ENCODE data around the gene APBB3. TPM values are rescaled to one million over a fixed set of nuclear protein-coding genes. Genes with fewer than 3 reads are reported as not detected.
A peak's percentile ranks its signal among the peaks of the same experiment; 100 is the strongest.

Gene APBB3
- total RNA-seq, 6 donors from 2014 or later, result 14.1 to 127 (median 28.4) TPM

DNA sequence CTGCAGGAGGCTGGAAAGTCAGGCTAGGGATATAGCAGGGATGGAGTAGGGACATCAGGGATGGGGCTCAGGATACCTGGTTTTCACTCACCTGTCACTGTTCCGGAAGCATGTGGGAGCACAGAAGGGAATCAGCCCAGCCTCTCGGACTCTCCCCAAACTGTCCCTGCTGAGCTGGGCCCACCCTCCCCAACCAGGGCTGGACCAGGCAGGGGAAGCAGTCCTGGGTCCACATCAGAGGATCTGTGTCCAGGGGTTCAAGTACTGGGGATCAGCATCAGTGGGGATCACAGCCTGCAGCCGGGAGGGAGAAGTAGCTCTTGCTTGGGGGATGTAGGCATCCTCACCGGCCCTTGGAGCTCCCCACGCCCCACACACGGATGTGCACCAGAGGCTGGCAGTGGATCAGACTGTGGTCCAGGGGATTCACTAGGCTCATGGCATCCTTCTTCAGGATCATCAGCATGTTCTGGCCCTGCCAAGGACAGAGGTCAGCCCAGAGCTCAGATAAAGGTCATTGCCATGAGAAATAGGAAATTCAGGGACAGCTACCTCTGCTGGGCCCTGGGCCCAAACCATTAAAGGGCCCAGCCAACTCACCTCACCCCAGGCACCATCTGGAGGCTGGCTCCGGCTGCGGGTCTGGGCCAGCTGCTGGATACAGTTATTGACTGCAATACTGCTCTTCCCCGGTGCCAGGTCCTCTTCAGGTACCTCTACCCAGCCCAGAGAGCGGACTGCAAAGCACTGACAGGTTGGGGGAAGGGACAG, 2.5 kb downstream of the APBB3 start:
- ATAC-seq (ENCODE audit: low FRiP score in 2 of 2) (no peak), DNase-seq (peak in 1 of 2 donors; percentile 55)
- no peak overlapping the region for H3K27ac ChIP-seq
- no peaks in the 10 kb centered on the region for H3K27me3 ChIP-seq
- TF ChIP-seq, protein P1, sequence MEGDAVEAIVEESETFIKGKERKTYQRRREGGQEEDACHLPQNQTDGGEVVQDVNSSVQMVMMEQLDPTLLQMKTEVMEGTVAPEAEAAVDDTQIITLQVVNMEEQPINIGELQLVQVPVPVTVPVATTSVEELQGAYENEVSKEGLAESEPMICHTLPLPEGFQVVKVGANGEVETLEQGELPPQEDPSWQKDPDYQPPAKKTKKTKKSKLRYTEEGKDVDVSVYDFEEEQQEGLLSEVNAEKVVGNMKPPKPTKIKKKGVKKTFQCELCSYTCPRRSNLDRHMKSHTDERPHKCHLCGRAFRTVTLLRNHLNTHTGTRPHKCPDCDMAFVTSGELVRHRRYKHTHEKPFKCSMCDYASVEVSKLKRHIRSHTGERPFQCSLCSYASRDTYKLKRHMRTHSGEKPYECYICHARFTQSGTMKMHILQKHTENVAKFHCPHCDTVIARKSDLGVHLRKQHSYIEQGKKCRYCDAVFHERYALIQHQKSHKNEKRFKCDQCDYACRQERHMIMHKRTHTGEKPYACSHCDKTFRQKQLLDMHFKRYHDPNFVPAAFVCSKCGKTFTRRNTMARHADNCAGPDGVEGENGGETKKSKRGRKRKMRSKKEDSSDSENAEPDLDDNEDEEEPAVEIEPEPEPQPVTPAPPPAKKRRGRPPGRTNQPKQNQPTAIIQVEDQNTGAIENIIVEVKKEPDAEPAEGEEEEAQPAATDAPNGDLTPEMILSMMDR (IDR thresholded peaks at IDR 0.05), result no peak
- TF ChIP-seq POLR2AphosphoS5 (IDR thresholded peaks at IDR 0.05) (no peak), POLR2A (IDR thresholded peaks at IDR 0.05) (no peak), EP300 (IDR thresholded peaks at IDR 0.05) (no peak)
- no peaks in the 10 kb centered on the region for H3K9me3 ChIP-seq
- no peak overlapping the region for H3K4me3 ChIP-seq
- H3K4me1 ChIP-seq, result peaks cover 32 to 46% (median 41%) of the 10 kb centered on the region in 4 donors
- H3K36me3 ChIP-seq, result peaks cover 0 to 19% (median 6%) of the 10 kb centered on the region in 4 donors
- 99 to 100% methylated on average over 4 to 10 of the region's 10 CpGs for WGBS, 2 donors

DNA sequence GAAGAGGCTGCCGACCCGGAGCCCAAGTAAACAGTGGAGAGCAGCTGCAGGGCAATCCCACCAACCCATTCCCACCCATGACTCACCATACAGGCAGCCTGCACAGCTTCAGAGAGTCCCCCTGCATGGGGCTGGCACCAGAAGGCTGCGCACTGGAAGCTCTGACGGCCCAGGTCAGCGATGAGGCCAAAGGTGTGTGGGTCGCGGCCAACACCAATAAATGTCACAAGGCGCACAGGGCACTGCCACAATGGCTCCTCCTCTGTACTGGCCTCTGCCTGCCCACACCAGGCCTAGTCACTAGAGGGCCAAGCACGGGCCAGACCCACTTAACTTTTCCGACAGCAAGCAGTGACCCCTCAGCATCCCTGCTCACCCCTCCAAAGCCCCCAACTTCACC, 4.2 kb downstream of the APBB3 start:
- no peak overlapping the region for H3K4me3 ChIP-seq
- no peaks in the 10 kb centered on the region for H3K27me3 ChIP-seq
- no peaks in the 10 kb centered on the region for H3K9me3 ChIP-seq
- no peak for TF ChIP-seq EP300 (IDR thresholded peaks at IDR 0.05)
- no peak for TF ChIP-seq POLR2AphosphoS5 (IDR thresholded peaks at IDR 0.05)
- TF ChIP-seq, protein P1 (IDR thresholded peaks at IDR 0.05), result no peak
- no peak for TF ChIP-seq POLR2A (IDR thresholded peaks at IDR 0.05)
- WGBS, 2 donors, result 92 to 100% methylated on average over 3 to 10 of the region's 10 CpGs
- DNase-seq, result no peak
- no peak for ATAC-seq (ENCODE audit: low FRiP score in 2 of 2)
- H3K36me3 ChIP-seq, result peaks cover 0 to 13% (median 1%) of the 10 kb centered on the region in 4 donors
- H3K4me1 ChIP-seq, result peaks cover 30 to 43% (median 37%) of the 10 kb centered on the region in 4 donors
- H3K27ac ChIP-seq, result no peak overlapping the region

DNA sequence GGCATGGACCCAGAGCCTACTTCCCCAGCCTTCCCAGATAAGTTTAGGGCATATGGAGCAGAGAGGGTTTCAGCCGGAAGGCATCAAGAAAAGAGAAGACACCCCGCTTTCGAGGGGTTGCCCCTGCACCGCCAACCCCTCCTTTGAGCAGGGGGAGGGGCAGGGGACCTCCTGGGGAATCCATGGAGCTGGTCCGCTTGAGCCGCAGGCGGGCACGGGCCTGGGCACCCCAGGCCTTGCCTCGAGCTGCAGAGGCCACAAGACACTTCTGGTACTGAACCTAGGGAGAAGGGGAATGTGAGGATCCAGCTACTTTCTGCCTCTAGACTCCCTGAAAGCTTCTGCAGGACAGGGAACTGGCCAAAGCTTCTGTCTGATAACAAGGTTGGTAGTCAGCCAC, 5.9 kb downstream of the APBB3 start:
- DNase-seq (peak in 1 of 2 donors; percentile 68), ATAC-seq (ENCODE audit: low FRiP score in 2 of 2) (no peak)
- H3K36me3 ChIP-seq, result peaks cover 0 to 16% (median 1%) of the 10 kb centered on the region in 4 donors
- no peak overlapping the region for H3K4me3 ChIP-seq
- WGBS, 2 donors, result 97 to 98% methylated on average over 4 to 9 of the region's 9 CpGs
- H3K4me1 ChIP-seq, result peaks cover 28 to 46% (median 39%) of the 10 kb centered on the region in 4 donors
- no peak for TF ChIP-seq POLR2AphosphoS5 (IDR thresholded peaks at IDR 0.05)
- TF ChIP-seq, protein P1 (IDR thresholded peaks at IDR 0.05), result no peak
- TF ChIP-seq POLR2A (IDR thresholded peaks at IDR 0.05), result no peak
- no peak for TF ChIP-seq EP300 (IDR thresholded peaks at IDR 0.05)
- peak overlapping the region in 1 of 4 donors; percentile 91 for H3K27ac ChIP-seq
- H3K27me3 ChIP-seq, result no peaks in the 10 kb centered on the region
- H3K9me3 ChIP-seq, result no peaks in the 10 kb centered on the region

DNA sequence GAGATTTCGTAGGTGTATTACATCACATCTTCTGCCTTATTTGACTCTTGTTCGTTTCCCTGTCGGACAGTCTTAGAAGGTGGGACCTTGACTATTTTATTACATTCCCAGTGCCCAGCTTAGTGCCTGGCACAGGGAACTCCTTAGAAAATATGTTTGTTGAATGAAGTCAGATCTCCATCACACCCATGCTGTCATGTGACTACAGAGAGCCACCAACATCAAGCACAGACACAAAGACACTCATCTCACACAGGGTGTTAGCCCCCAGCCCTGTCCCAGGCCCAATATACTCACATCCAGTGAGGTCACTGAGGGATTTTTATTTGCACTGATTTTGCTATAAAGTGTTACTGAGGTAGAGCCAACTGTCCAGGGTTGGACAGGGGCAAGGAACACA, 6.4 kb downstream of the APBB3 start:
- Histone ChIP-seq H3K36me3 (peaks cover 0 to 19% (median 1%) of the 10 kb centered on the region in 4 donors), H3K4me1 (peaks cover 22 to 45% (median 35%) of the 10 kb centered on the region in 4 donors), H3K27me3 (no peaks in the 10 kb centered on the region), H3K27ac (peak overlapping the region; percentile 91 to 95 (median 93)), H3K4me3 (peak overlapping the region in 2 of 4 donors; percentile 66 to 76), H3K9me3 (no peaks in the 10 kb centered on the region)
- no peak for DNase-seq
- TF ChIP-seq, protein P1 (IDR thresholded peaks at IDR 0.05), result no peak
- TF ChIP-seq POLR2AphosphoS5 (IDR thresholded peaks at IDR 0.05) (no peak), POLR2A (IDR thresholded peaks at IDR 0.05) (no peak), EP300 (IDR thresholded peaks at IDR 0.05) (no peak)
- 82 to 90% methylated on average over 3 of the region's 3 CpGs for WGBS, 2 donors
- no peak for ATAC-seq (ENCODE audit: low FRiP score in 2 of 2)
